NCI-H2196 treated with DMSO at 0.1 percent for 48 hours (cell line): ENCODE measurements around the gene KRTAP10-2.
"Not testable (repeated sequence)": the region's sequence is repeated elsewhere in the genome, so short reads cannot be mapped to it uniquely, and the experiment has no call there.

ENCODE experiments used
- DNase-seq: peaks from one replicate; lab custom pipeline; 2025; ENCODE audit not compliant: unreplicated experiment; lab: John Stamatoyannopoulos, UW

The KRTAP10-2 gene

GRCh38 chr21:44551340-44551961 is at the start of gene KRTAP10-2:
Gene KRTAP10-2, minus strand, starts transcription at chr21:44551505. Its CDS starts 47 bp downstream, at chr21:44551458.
- DNase-seq = no peak

- not testable (repeated sequence) for DNase-seq
Measured at GRCh38 chr21:44601091-44601490, 49.8 kb upstream of the KRTAP10-2 start.

GRCh38 chr21:44600118-44600978 is 49.0 kb upstream of the KRTAP10-2 start, which contains the start of gene KRTAP10-7:
Gene KRTAP10-7, plus strand, starts transcription at chr21:44600597. Its CDS starts 25 bp downstream, at chr21:44600622.
- DNase-seq = not testable (repeated sequence)

GRCh38 chr21:44599264-44600029 is 48.1 kb upstream of the KRTAP10-2 start:
- DNase-seq = no peak

GRCh38 chr21:44598061-44598460 is 46.8 kb upstream of the KRTAP10-2 start:
- DNase-seq = no peak

GRCh38 chr21:44596068-44596725 is 44.9 kb upstream of the KRTAP10-2 start:
- no peak for DNase-seq

GRCh38 chr21:44595524-44595923 is 44.2 kb upstream of the KRTAP10-2 start:
- DNase-seq = no peak

GRCh38 chr21:44594406-44594916 is 43.2 kb upstream of the KRTAP10-2 start:
- no peak for DNase-seq

GRCh38 chr21:44593598-44594405 is 42.5 kb upstream of the KRTAP10-2 start:
- no peak for DNase-seq

GRCh38 chr21:44592446-44593311 is 41.4 kb upstream of the KRTAP10-2 start, which contains the start of gene KRTAP10-6:
Gene KRTAP10-6, minus strand, starts transcription at chr21:44592505. Its CDS starts 21 bp downstream, at chr21:44592484.
- no peak for DNase-seq

GRCh38 chr21:44591801-44592130 is 40.5 kb upstream of the KRTAP10-2 start:
- not testable (repeated sequence) for DNase-seq

- DNase-seq = not testable (repeated sequence)
Measured at GRCh38 chr21:44590897-44591800, 39.8 kb upstream of the KRTAP10-2 start.

- no peak for DNase-seq
Measured at GRCh38 chr21:44590311-44590721, 39.0 kb upstream of the KRTAP10-2 start.

- DNase-seq = no peak
Measured at GRCh38 chr21:44589586-44590305, 38.4 kb upstream of the KRTAP10-2 start.

- no peak for DNase-seq
Measured at GRCh38 chr21:44589094-44589493, 37.8 kb upstream of the KRTAP10-2 start.

GRCh38 chr21:44585892-44586291 is 34.6 kb upstream of the KRTAP10-2 start:
- no peak for DNase-seq

GRCh38 chr21:44583800-44584147 is 32.5 kb upstream of the KRTAP10-2 start:
- DNase-seq = no peak
